Ovary (tissue), 3 donors: Measurements from ENCODE around the gene LIN28A.

Experiments used
- CTCF ChIP-seq, 3 donors: fragments of 450-650 bp in 2 of 3; fragments of 200-600 bp in 1 of 3; IDR thresholded peaks; one replicate each; pipeline versions ENCODE4 v1.5.1 to v1.8.0; 2016 to 2022; ENCODE audit warnings: antibody characterized with exemption in 3 of 3, mild to moderate bottlenecking in 1 of 3
- POLR2A ChIP-seq: fragments of 450-650 bp; IDR thresholded peaks from one replicate; pipeline ENCODE4 v1.6.1; 2017; ENCODE audit warnings: antibody characterized with exemption, mild to moderate bottlenecking, moderate library complexity
- donor health status: DM: no; HTN: no; CAD: no.

DNA sequence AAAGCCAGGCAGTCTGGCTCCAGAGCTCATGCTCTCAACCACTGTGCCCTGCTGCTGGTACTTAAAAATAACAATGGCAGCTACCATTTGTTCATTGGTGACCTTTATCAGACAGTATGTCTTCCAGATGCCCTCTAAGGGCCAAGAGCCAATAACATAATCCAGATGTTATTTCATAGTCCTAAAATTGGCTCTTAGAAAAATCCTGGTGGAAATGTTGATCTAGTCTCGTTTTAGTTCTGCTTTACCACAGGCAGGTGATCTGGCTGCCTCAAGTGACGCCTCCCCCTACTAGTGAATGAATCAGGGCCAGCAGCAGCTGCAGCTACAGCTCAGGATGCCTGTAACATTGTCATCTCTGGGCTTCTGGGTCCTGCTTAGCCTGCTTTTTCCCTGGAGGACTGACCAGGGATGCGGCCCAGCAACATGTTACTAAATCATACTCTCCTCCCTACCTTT lies 49.0 kb downstream of the LIN28A start:
- TF ChIP-seq CTCF (IDR thresholded peaks at IDR 0.05) (no peak), POLR2A (no peak)
